K562 (cell line): ENCODE results near the gene MAD1L1. TPM values are rescaled to one million over a fixed set of nuclear protein-coding genes. Genes with fewer than 3 reads are reported as not detected.

Source experiments
- ATAC-seq: fragments of 200-7000 bp; cut with Tn5 transposase; 3 replicates; pipeline ENCODE4 v1.9.1; 2020; ENCODE audit warnings: moderate library complexity
- BruUV-seq: library from RNA; stranded (reverse); fragments of 400-500 nt; replicated peaks from 2 replicates; lab custom pipeline; 2021; lab: Mats Ljungman, UMichigan
- CTCF ChIA-PET: fragments of 300-600 bp; formaldehyde crosslinking; extraction: SDS; loops from one replicate; lab custom pipeline; 2021; ENCODE audit warnings: low intra/inter-chr PET ratio; lab: Yijun Ruan, JAX
- POLR2A ChIA-PET: fragments of 300-600, 350-650 bp; sonication (Branson Sonifier 250); formaldehyde crosslinking; extraction: SDS; loops from one replicate; lab custom pipeline; 2021; ENCODE audit warnings: antibody characterized with exemption, inconsistent platforms; lab: Yijun Ruan, JAX
- DNase-seq, 4 experiments: peaks; one replicate each; pipeline versions ENCODE4 v3.0.0 to v3.0.0-alpha.2; 2011 to 2018; ENCODE audit warnings: low spot score in 3 of 4, mixed read lengths in 3 of 4; ENCODE audit errors: extremely low read depth in 1 of 4
- FAIRE-seq: peaks from 2 replicates; lab custom pipeline; 2011; peaks lifted over from hg19 to GRCh38; lab: Jason Lieb, UNC
- H2AFZ ChIP-seq: 2 replicates; pipeline ENCODE4 v1.6.0; 2011; ENCODE audit warnings: low read depth, low read length, control low read depth, inconsistent platforms
- H3K27ac ChIP-seq: fragments of 200-600 bp; 3 replicates; pipeline ENCODE4 v1.8.0; 2011; ENCODE audit warnings: low read depth, mild to moderate bottlenecking, control low read depth, inconsistent platforms, low read length, moderate library complexity, mixed read lengths; ENCODE audit errors: extremely low read depth
- H3K27me3 ChIP-seq, 2 experiments: fragments of 300-600 bp in 1 of 2; 2 replicates in 1 of 2; 3 replicates in 1 of 2; pipeline versions ENCODE4 v1.6.0 to v1.8.0; 2011; ENCODE audit warnings: inconsistent platforms in 2 of 2, low read length in 2 of 2, mild to moderate bottlenecking in 1 of 2, mixed read lengths in 1 of 2, moderate library complexity in 1 of 2; ENCODE audit not compliant: control insufficient read depth in 2 of 2, insufficient read depth in 2 of 2
- H3K36me3 ChIP-seq: fragments of 300-600 bp; 3 replicates; pipeline ENCODE4 v1.8.0; 2011; ENCODE audit warnings: mild to moderate bottlenecking, low read length, inconsistent platforms; ENCODE audit not compliant: control insufficient read depth, insufficient read depth
- H3K4me1 ChIP-seq, 2 experiments: fragments of 200-600 bp in 1 of 2; replicated peaks in 1 of 2; 2 replicates in 1 of 2; 3 replicates in 1 of 2; pipeline versions ENCODE4 v1.5.1 to v1.8.0; 2011; ENCODE audit warnings: inconsistent platforms in 2 of 2, low read length in 2 of 2, mild to moderate bottlenecking in 1 of 2, mixed read lengths in 1 of 2, moderate library complexity in 1 of 2; ENCODE audit not compliant: control insufficient read depth in 2 of 2, insufficient read depth in 2 of 2
- H3K4me2 ChIP-seq: 2 replicates; pipeline ENCODE4 v1.6.1; 2011; ENCODE audit warnings: low read length, control low read depth, inconsistent platforms, mixed read lengths; ENCODE audit not compliant: insufficient read depth
- H3K4me3 ChIP-seq: fragments of 200-600 bp; sonication (generic), shearing (Covaris generic); 2 replicates; pipeline ENCODE4 v1.5.1; 2016; ENCODE audit warnings: control low read depth, inconsistent platforms
- H3K79me2 ChIP-seq: fragments of 200-600 bp; 3 replicates; pipeline ENCODE4 v1.8.0; 2011; ENCODE audit warnings: low read length, inconsistent platforms; ENCODE audit not compliant: control insufficient read depth, insufficient read depth
- H3K9ac ChIP-seq, 2 experiments: 2 replicates each; pipeline versions ENCODE4 v1.6.0 to v1.6.1; 2011; ENCODE audit warnings: low read depth in 2 of 2, low read length in 2 of 2, control low read depth in 1 of 2, inconsistent platforms in 1 of 2, mild to moderate bottlenecking in 1 of 2, mixed read lengths in 1 of 2; ENCODE audit not compliant: insufficient read depth in 1 of 2
- H3K9me1 ChIP-seq: one replicate; pipeline ENCODE4 v1.6.0; 2011; ENCODE audit warnings: inconsistent platforms, mild to moderate bottlenecking, low read length, moderate library complexity; ENCODE audit not compliant: control insufficient read depth, insufficient read depth
- H3K9me3 ChIP-seq: replicated peaks from 2 replicates; pipeline ENCODE4 v1.5.1; 2011; ENCODE audit warnings: low read depth, low read length, inconsistent platforms; ENCODE audit not compliant: control insufficient read depth, insufficient read depth
- H4K20me1 ChIP-seq: replicated peaks from 2 replicates; pipeline ENCODE4 v1.6.1; 2011; ENCODE audit warnings: low read length, inconsistent platforms, mixed read lengths; ENCODE audit not compliant: control insufficient read depth, insufficient read depth
- HNRNPH1 ChIP-seq: fragments of 200-400 bp; formaldehyde crosslinking; optimal IDR thresholded peaks from 2 replicates; pipeline ENCODE3; 2017; ENCODE audit warnings: low read depth, mild to moderate bottlenecking, low read length, moderate library complexity
- KHSRP ChIP-seq: fragments of 450-650 bp; IDR thresholded peaks from 2 replicates; pipeline ENCODE4 v1.6.1; 2017
- LEF1 ChIP-seq: fragments of 450-650 bp; IDR thresholded peaks from 2 replicates; pipeline ENCODE4 v1.6.1; 2016; ENCODE audit warnings: mild to moderate bottlenecking
- PCBP1 ChIP-seq: fragments of 200-400 bp; formaldehyde crosslinking; IDR thresholded peaks from 2 replicates; pipeline ENCODE4 v1.6.1; 2018; ENCODE audit warnings: mild to moderate bottlenecking, low read depth, low read length; ENCODE audit not compliant: poor library complexity, severe bottlenecking
- SIX5 ChIP-seq, 2 experiments: IDR thresholded peaks; 2 replicates each; pipeline ENCODE4 v1.6.1; 2011; ENCODE audit warnings: low read length in 2 of 2, borderline replicate concordance in 1 of 2, low read depth in 1 of 2, mild to moderate bottlenecking in 1 of 2, moderate library complexity in 1 of 2; ENCODE audit not compliant: insufficient read depth in 1 of 2
- SMC3 ChIP-seq: conservative IDR thresholded peaks from 2 replicates; pipeline ENCODE4 v1.6.1; 2011; ENCODE audit warnings: low read depth, low read length, improper control_type of control experiment; ENCODE audit not compliant: insufficient read depth
- STAG1 ChIP-seq: sonication (generic); formaldehyde crosslinking; IDR thresholded peaks from 2 replicates; pipeline ENCODE4 v1.5.0; 2020; ENCODE audit warnings: missing genetic modification reagents, borderline replicate concordance
- U2AF1 ChIP-seq: fragments of 200-400 bp; formaldehyde crosslinking; optimal IDR thresholded peaks from 2 replicates; pipeline ENCODE3; 2017; ENCODE audit warnings: mild to moderate bottlenecking, low read depth, low read length, moderate library complexity
- ZFX ChIP-seq: sonication (generic); formaldehyde crosslinking; IDR thresholded peaks from 2 replicates; pipeline ENCODE4 v1.8.0; 2022; ENCODE audit warnings: mild to moderate bottlenecking, missing genetic modification reagents, moderate library complexity
- ZNF165 ChIP-seq: fragments of 250-450 bp; sonication (Bioruptor Pico); IDR thresholded peaks from 2 replicates; pipeline ENCODE4 v1.4.0; 2020; ENCODE audit warnings: borderline replicate concordance
- ZNF77 ChIP-seq: fragments of 250-450 bp; sonication (Bioruptor Pico); IDR thresholded peaks from 2 replicates; pipeline ENCODE4 v1.5.0; 2020
- WGBS: fragments of 100-300 bp; shearing (Covaris generic); methylation state at CpG from one replicate; pipeline ENCODE4 v1.1.6; 2016; ENCODE audit warnings: low coverage, mixed read lengths; ENCODE audit not compliant: insufficient coverage; ENCODE audit errors: missing lambda C conversion rate; 5-methylcytosine and 5-hydroxymethylcytosine counted together
- in situ Hi-C: fragments of 300-500 bp; cut with MboI; formaldehyde crosslinking; loops from 4 replicates; pipeline ENCODE4 v1.15.0; 2018; ENCODE audit warnings: inconsistent platforms, mixed read lengths
- intact Hi-C: fragments of 100-400 bp; cut with micrococcal nuclease; formaldehyde crosslinking; loops from 2 replicates; pipeline ENCODE4 v1.14.2; 2022
- polyA plus RNA-seq, 8 experiments: library from polyadenylated mRNA; depleted of rRNA in 4 of 8; stranded (reverse) in 5 of 8; unstranded in 3 of 8; fragments of >200 nt; fragmentation: Nextera tagmentation in 2 of 8; fragmentation: Illumina TruSeq in 1 of 8; extraction: Ambion mirVana in 2 of 8; extraction: Trizol in 1 of 8; gene quantifications; 2 replicates each; pipeline versions ENCODE4 v1.2.1 to v1.2.3, GENCODE V29; 2011 to 2014; ENCODE audit warnings: inconsistent platforms in 1 of 8, missing spikeins in 1 of 8
- total RNA-seq, 7 experiments: library from RNA; depleted of rRNA in 6 of 7; stranded (reverse); fragments of >200 nt in 6 of 7; fragmentation: Illumina TruSeq in 2 of 7; extraction: Trizol in 2 of 7; gene quantifications; 2 replicates each; pipeline versions ENCODE4 v1.2.1 to v1.2.3, GENCODE V29; 2011 to 2021; ENCODE audit warnings: low replicate concordance in 1 of 7
- TF ChIP-seq, protein P1 (sequence below): fragments of 450-650 bp; IDR thresholded peaks from one replicate; pipeline ENCODE4 v1.6.1; 2018; ENCODE audit warnings: mild to moderate bottlenecking, moderate library complexity; ENCODE audit not compliant: partially characterized antibody
- TF ChIP-seq, protein P2 (sequence below): sonication (generic); formaldehyde crosslinking; IDR thresholded peaks from 2 replicates; pipeline ENCODE4 v1.8.0; 2023; ENCODE audit warnings: mild to moderate bottlenecking, missing genetic modification reagents
- TF ChIP-seq, protein P3 (sequence below), 2 experiments: fragments of 450-650 bp in 1 of 2; sonication (generic) in 1 of 2; formaldehyde crosslinking in 1 of 2; IDR thresholded peaks in 1 of 2; conservative IDR thresholded peaks in 1 of 2; 2 replicates each; pipeline versions ENCODE4 v1.6.1 to v1.8.1; 2016 to 2023; ENCODE audit warnings: mild to moderate bottlenecking in 2 of 2, moderate library complexity in 2 of 2, inconsistent platforms in 1 of 2, missing genetic modification reagents in 1 of 2

Gene MAD1L1
- total and polyA plus RNA-seq, 9 of the 15 experiments (the other 6 are each of a cell fraction or from before 2014, with no cell fraction given): 1.7 to 89.7 (median 18.0) TPM

DNA sequence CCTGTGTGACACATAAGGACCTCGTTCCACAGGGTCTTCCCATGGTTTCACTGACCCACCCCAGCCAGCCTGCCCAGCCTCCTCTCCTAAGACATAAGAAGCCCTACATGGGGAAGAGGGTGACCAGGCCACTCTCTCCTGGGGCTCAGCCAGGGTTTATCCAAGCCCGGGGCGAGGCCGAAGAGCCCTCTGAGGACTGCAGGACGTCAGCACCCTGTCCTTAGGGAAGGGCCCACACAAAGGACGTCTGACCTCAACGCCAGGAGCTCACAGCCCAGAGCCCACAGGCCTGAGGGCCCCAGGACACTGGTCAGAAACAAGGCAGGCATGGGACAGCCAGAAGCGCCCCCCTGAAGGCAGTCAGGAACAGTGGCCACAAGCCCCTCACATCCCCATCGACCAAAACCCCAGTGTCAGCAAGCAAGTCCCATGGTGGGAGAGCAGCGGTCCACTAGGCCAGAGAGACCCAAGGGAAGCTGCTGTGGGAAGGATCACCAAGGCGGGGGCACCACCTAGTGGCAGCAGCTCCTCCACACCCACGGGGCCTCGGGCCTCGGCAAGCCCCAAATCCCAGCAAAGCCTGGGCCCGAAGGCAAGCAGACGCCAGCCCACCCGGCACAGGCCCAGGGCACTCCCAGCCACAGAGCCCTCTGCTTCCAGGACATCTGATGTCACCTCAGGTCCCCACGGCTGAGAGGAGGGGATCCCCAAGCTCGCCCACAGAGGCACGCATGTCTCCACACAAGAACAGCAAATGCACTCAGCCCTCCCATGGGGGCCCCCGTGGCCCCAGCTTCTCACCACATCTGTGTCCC lies 23.4 kb downstream of the MAD1L1 start:
- no peak overlapping the region for H3K4me2 ChIP-seq
- peak; percentile 59 to 67 (median 64) for DNase-seq
- no TSS peak for BruUV-seq
- in situ Hi-C loops (loop anchor here (10.0 kb wide), 1 partner anchor 625 kb away; no protein-coding TSS in a partner anchor), intact Hi-C loops (loop anchor here (10.0 kb wide), 1 partner anchor 635 kb away; the partner anchor contains the start of gene PSMG3)
- no peak overlapping the region for H2AFZ ChIP-seq
- 79% methylated on average over 20 of the region's 21 CpGs for WGBS
- no peak overlapping the region for H3K27ac ChIP-seq
- ChIA-PET CTCF (interaction anchor here (1.4 kb wide), 1 partner anchor 630 kb away, joined by 12 read pairs; no protein-coding TSS in a partner anchor), POLR2A (interaction anchor here (1.0 to 1.7 kb wide), 2 partner anchors 28 to 359 kb away, joined by 3 to 4 read pairs; no protein-coding TSS in a partner anchor)
- peak; percentile 96 for ATAC-seq
- peaks cover 0 to 10% of the 10 kb centered on the region in 2 experiments; a peak in 1 of 5 replicates for H3K4me1 ChIP-seq
- H3K4me3 ChIP-seq: no peak overlapping the region
- H3K9ac ChIP-seq: no peak overlapping the region
- FAIRE-seq: peak; percentile 49
- H4K20me1 ChIP-seq: no peaks in the 10 kb centered on the region; the same call in none of the 2 replicates
- H3K9me3 ChIP-seq: 0 out of 2 replicates have a peak, but pooled peaks cover 2% of the 10 kb centered on the region
- no peaks in the 10 kb centered on the region for H3K9me1 ChIP-seq
- no peaks in the 10 kb centered on the region for H3K79me2 ChIP-seq
- H3K27me3 ChIP-seq: no peaks in the 10 kb centered on the region
- peaks cover 75% of the 10 kb centered on the region; the same call in 2 of the 3 replicates for H3K36me3 ChIP-seq
- TF ChIP-seq HNRNPH1: no peak
- TF ChIP-seq PCBP1: no peak
- TF ChIP-seq SIX5 (IDR thresholded peaks at IDR 0.05; ENCODE audit: borderline replicate concordance in 1 of 2, insufficient read depth in 1 of 2, low read depth in 1 of 2, low read length in 2 of 2): no peak
- no peak for TF ChIP-seq ZNF77 (CRISPR knock-in tag)
- TF ChIP-seq SMC3: peak; percentile 55
- TF ChIP-seq LEF1: no peak
- no peak for TF ChIP-seq KHSRP
- TF ChIP-seq, protein P1, sequence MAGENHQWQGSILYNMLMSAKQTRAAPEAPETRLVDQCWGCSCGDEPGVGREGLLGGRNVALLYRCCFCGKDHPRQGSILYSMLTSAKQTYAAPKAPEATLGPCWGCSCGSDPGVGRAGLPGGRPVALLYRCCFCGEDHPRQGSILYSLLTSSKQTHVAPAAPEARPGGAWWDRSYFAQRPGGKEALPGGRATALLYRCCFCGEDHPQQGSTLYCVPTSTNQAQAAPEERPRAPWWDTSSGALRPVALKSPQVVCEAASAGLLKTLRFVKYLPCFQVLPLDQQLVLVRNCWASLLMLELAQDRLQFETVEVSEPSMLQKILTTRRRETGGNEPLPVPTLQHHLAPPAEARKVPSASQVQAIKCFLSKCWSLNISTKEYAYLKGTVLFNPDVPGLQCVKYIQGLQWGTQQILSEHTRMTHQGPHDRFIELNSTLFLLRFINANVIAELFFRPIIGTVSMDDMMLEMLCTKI: no peak
- TF ChIP-seq ZNF165 (CRISPR knock-in tag): no peak
- TF ChIP-seq, protein P2, sequence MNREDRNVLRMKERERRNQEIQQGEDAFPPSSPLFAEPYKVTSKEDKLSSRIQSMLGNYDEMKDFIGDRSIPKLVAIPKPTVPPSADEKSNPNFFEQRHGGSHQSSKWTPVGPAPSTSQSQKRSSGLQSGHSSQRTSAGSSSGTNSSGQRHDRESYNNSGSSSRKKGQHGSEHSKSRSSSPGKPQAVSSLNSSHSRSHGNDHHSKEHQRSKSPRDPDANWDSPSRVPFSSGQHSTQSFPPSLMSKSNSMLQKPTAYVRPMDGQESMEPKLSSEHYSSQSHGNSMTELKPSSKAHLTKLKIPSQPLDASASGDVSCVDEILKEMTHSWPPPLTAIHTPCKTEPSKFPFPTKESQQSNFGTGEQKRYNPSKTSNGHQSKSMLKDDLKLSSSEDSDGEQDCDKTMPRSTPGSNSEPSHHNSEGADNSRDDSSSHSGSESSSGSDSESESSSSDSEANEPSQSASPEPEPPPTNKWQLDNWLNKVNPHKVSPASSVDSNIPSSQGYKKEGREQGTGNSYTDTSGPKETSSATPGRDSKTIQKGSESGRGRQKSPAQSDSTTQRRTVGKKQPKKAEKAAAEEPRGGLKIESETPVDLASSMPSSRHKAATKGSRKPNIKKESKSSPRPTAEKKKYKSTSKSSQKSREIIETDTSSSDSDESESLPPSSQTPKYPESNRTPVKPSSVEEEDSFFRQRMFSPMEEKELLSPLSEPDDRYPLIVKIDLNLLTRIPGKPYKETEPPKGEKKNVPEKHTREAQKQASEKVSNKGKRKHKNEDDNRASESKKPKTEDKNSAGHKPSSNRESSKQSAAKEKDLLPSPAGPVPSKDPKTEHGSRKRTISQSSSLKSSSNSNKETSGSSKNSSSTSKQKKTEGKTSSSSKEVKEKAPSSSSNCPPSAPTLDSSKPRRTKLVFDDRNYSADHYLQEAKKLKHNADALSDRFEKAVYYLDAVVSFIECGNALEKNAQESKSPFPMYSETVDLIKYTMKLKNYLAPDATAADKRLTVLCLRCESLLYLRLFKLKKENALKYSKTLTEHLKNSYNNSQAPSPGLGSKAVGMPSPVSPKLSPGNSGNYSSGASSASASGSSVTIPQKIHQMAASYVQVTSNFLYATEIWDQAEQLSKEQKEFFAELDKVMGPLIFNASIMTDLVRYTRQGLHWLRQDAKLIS: no peak
- TF ChIP-seq, protein P3, sequence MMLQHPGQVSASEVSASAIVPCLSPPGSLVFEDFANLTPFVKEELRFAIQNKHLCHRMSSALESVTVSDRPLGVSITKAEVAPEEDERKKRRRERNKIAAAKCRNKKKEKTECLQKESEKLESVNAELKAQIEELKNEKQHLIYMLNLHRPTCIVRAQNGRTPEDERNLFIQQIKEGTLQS (IDR thresholded peaks at IDR 0.05): no peak
- TF ChIP-seq, protein P3 (CRISPR knock-in tag; conservative IDR thresholded peaks at IDR 0.05): no peak
- TF ChIP-seq STAG1 (CRISPR knock-in tag): peak; percentile 90; the same call in 1 of the 2 replicates
- TF ChIP-seq ZFX (CRISPR knock-in tag): 0 out of 2 replicates have a peak, but pooled peaks have one; percentile 17
- TF ChIP-seq U2AF1: no peak
